Lower leg skin (tissue), 3 donors: Measurements from ENCODE around the gene CACNA1D.

ENCODE experiments used
- POLR2A ChIP-seq, 2 donors: fragments of 450-650 bp; IDR thresholded peaks; one replicate each; pipeline ENCODE4 v1.6.1; 2016 to 2017; ENCODE audit warnings: antibody characterized with exemption in 2 of 2, mild to moderate bottlenecking in 1 of 2, moderate library complexity in 1 of 2
- TF ChIP-seq, protein P1 (sequence below), 3 donors: fragments of 450-650 bp; IDR thresholded peaks; one replicate each; pipeline ENCODE4 v1.5.1; 2016; ENCODE audit warnings: antibody characterized with exemption in 3 of 3, mild to moderate bottlenecking in 3 of 3, moderate library complexity in 2 of 3

GRCh38 chr3:53536282-53536681 is 41.9 kb downstream of the CACNA1D start:
- TF ChIP-seq, protein P1, sequence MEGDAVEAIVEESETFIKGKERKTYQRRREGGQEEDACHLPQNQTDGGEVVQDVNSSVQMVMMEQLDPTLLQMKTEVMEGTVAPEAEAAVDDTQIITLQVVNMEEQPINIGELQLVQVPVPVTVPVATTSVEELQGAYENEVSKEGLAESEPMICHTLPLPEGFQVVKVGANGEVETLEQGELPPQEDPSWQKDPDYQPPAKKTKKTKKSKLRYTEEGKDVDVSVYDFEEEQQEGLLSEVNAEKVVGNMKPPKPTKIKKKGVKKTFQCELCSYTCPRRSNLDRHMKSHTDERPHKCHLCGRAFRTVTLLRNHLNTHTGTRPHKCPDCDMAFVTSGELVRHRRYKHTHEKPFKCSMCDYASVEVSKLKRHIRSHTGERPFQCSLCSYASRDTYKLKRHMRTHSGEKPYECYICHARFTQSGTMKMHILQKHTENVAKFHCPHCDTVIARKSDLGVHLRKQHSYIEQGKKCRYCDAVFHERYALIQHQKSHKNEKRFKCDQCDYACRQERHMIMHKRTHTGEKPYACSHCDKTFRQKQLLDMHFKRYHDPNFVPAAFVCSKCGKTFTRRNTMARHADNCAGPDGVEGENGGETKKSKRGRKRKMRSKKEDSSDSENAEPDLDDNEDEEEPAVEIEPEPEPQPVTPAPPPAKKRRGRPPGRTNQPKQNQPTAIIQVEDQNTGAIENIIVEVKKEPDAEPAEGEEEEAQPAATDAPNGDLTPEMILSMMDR (IDR thresholded peaks at IDR 0.05) = no peak
- TF ChIP-seq POLR2A (IDR thresholded peaks at IDR 0.05) = no peak
